Measurements from ENCODE around the gene NRXN3.

Gene NRXN3

GRCh38 chr14:78232231-78233000, 62.2 kb downstream of the NRXN3 start:
- H3K4me1 ChIP-seq (ENCODE audit: control insufficient read depth, insufficient read depth, low read length) = no peaks in the 10 kb centered on the region
- POLR2A ChIA-PET = no interaction called here
- CTCF ChIA-PET = no interaction called here
- H3K4me3 ChIP-seq (ENCODE audit: low read depth, low read length) = no peak overlapping the region
- H3K9me3 ChIP-seq (ENCODE audit: control insufficient read depth, insufficient read depth, low read depth, low read length) = no peaks in the 10 kb centered on the region
- no peak overlapping the region for H3K27ac ChIP-seq (ENCODE audit: extremely low read depth, low read depth, low read length)
- no peak for TF ChIP-seq IKZF3 (tag by site-specific recombination; IDR thresholded peaks at IDR 0.05)
- TF ChIP-seq ZNF2 (tag by site-specific recombination; IDR thresholded peaks at IDR 0.05) = no peak
- no peak for TF ChIP-seq ZNF747 (tag by site-specific recombination; IDR thresholded peaks at IDR 0.05)
- TF ChIP-seq ZNF624 (tag by site-specific recombination; IDR thresholded peaks at IDR 0.05) = no peak
- TF ChIP-seq ZNF501 (tag by site-specific recombination; IDR thresholded peaks at IDR 0.05) = no peak
- TF ChIP-seq ZNF639 (tag by site-specific recombination; IDR thresholded peaks at IDR 0.05) = no peak
- no peak for TF ChIP-seq ZNF791 (tag by site-specific recombination; IDR thresholded peaks at IDR 0.05)
- TF ChIP-seq CTCF (tag by site-specific recombination; IDR thresholded peaks at IDR 0.05) = no peak
- no peak for TF ChIP-seq ZSCAN16 (tag by site-specific recombination; IDR thresholded peaks at IDR 0.05)
- TF ChIP-seq ZNF830 (tag by site-specific recombination; IDR thresholded peaks at IDR 0.05; ENCODE audit: low read depth) = no peak
- no peaks in the 10 kb centered on the region for H3K36me3 ChIP-seq (ENCODE audit: control insufficient read depth in 2 of 2, insufficient read depth in 1 of 2, low read length in 2 of 2)

GRCh38 chr14:78238141-78238540, 68.0 kb downstream of the NRXN3 start:
- Histone ChIP-seq H3K4me1 (ENCODE audit: control insufficient read depth, insufficient read depth, low read length) (no peaks in the 10 kb centered on the region), H3K4me3 (ENCODE audit: low read depth, low read length) (no peak overlapping the region), H3K27ac (ENCODE audit: extremely low read depth, low read depth, low read length) (no peak overlapping the region), H3K36me3 (ENCODE audit: control insufficient read depth in 2 of 2, insufficient read depth in 1 of 2, low read length in 2 of 2) (no peaks in the 10 kb centered on the region), H3K9me3 (ENCODE audit: control insufficient read depth, insufficient read depth, low read depth, low read length) (no peaks in the 10 kb centered on the region)
- TF ChIP-seq ZNF366 (tag by site-specific recombination; conservative IDR thresholded peaks at IDR 0.05) (no peak), ZNF426 (tag by site-specific recombination; IDR thresholded peaks at IDR 0.05) (no peak), ZNF248 (tag by site-specific recombination; IDR thresholded peaks at IDR 0.05) (no peak), ZNF311 (tag by site-specific recombination; IDR thresholded peaks at IDR 0.05; ENCODE audit: borderline replicate concordance) (no peak), ZNF549 (tag by site-specific recombination; IDR thresholded peaks at IDR 0.05) (no peak), ZNF701 (tag by site-specific recombination; IDR thresholded peaks at IDR 0.05) (no peak), ZNF202 (tag by site-specific recombination; IDR thresholded peaks at IDR 0.05; ENCODE audit: borderline replicate concordance) (no peak), ZNF777 (tag by site-specific recombination; IDR thresholded peaks at IDR 0.05; ENCODE audit: borderline replicate concordance) (no peak), ZNF16 (tag by site-specific recombination; IDR thresholded peaks at IDR 0.05; ENCODE audit: low read depth) (no peak), YY1 (tag by site-specific recombination; IDR thresholded peaks at IDR 0.05) (no peak), ZNF26 (tag by site-specific recombination; IDR thresholded peaks at IDR 0.05) (no peak), ZNF518A (tag by site-specific recombination; conservative IDR thresholded peaks at IDR 0.05; ENCODE audit: low read depth) (no peak), ZNF521 (tag by site-specific recombination; IDR thresholded peaks at IDR 0.05) (no peak), AEBP2 (tag by site-specific recombination; IDR thresholded peaks at IDR 0.05; ENCODE audit: borderline replicate concordance) (no peak)
- ChIA-PET POLR2A (no interaction called here), CTCF (interaction anchor here (1.0 kb wide), 1 partner anchor 31 kb away, joined by 3 read pairs; no protein-coding TSS in a partner anchor)
